ENCODE measurements around the gene CPAMD8.

DNA sequence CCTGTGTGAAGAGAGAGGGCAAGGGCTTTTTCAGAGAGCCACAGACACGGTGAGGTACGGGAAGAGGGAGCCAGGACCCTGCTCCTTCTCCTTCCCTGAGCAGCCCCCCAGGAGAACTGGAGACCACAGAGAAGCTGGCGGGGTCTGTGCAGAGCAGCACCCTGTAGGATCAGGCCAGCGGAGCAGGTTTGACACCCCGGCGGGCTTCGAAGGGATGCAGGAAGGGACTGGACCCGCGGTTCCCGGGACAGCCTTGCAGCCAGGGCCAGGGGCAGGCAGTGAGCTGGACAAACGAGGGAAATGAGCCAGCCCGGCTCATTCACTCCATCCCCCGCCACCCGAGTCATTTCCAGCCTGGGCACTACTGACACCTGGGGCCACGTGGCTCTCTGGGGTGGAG lies 22.2 kb downstream of the CPAMD8 start:
- TF ChIP-seq CTCF (IDR thresholded peaks at IDR 0.05) (no peak), EZH2 (IDR thresholded peaks at IDR 0.05; ENCODE audit: borderline replicate concordance, insufficient read depth, low read depth, low read length, poor library complexity, severe bottlenecking) (no peak)
